ENCODE results near the gene LPCAT2.

LPCAT2 gene

GRCh38 chr16:55503726-55504550, 4.9 kb upstream of the LPCAT2 start:
- DNase-seq (ENCODE audit: low read depth in 2 of 2): no peak

DNA sequence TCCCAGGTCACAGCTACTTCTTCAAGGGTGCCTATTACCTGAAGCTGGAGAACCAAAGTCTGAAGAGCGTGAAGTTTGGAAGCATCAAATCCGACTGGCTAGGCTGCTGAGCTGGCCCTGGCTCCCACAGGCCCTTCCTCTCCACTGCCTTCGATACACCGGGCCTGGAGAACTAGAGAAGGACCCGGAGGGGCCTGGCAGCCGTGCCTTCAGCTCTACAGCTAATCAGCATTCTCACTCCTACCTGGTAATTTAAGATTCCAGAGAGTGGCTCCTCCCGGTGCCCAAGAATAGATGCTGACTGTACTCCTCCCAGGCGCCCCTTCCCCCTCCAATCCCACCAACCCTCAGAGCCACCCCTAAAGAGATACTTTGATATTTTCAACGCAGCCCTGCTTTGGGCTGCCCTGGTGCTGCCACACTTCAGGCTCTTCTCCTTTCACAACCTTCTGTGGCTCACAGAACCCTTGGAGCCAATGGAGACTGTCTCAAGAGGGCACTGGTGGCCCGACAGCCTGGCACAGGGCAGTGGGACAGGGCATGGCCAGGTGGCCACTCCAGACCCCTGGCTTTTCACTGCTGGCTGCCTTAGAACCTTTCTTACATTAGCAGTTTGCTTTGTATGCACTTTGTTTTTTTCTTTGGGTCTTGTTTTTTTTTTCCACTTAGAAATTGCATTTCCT, 3.4 kb upstream of the LPCAT2 start:
- no peak for DNase-seq (ENCODE audit: low read depth in 2 of 2)

GRCh38 chr16:55506083-55506482, 2.8 kb upstream of the LPCAT2 start:
- DNase-seq (ENCODE audit: low read depth in 2 of 2): no peak

- no peak for DNase-seq (ENCODE audit: low read depth in 2 of 2)
Measured at GRCh38 chr16:55506708-55507107, 2.2 kb upstream of the LPCAT2 start.

DNA sequence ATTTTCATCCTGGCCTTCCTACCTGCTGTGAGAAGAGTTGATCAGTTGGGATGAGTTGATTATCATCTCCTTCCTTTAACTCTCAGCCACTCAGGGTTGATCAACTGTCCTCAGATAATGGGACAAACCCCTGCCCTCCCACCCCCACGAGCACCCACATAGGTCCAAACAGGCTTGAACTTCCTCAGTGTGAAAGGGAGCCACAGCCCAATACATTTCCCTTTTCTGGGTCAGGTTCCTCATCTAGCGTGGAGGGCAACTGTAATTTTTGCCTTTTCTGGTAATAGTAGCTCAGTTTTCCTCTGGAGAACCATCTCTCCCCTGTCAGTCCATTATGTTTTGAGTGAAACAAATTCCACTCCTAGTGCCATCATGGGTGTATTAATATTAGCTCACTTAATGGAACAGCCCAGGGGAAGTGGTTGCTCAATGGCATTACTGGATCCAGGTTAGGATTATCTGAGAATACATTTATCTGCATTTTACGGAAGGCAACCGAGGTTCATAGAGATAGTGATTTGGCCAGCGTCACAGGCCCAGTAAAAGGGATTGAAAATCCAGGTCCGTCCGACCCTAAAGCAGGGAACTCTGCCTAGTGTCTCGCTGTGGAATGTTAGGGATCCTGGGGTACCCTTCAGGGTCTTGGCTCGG, 476 bp upstream of the LPCAT2 start:
- no peak for DNase-seq (ENCODE audit: low read depth in 2 of 2)

- DNase-seq (ENCODE audit: low read depth in 2 of 2): no peak
Measured at GRCh38 chr16:55510185-55510805, 1.4 kb downstream of the LPCAT2 start.

DNA sequence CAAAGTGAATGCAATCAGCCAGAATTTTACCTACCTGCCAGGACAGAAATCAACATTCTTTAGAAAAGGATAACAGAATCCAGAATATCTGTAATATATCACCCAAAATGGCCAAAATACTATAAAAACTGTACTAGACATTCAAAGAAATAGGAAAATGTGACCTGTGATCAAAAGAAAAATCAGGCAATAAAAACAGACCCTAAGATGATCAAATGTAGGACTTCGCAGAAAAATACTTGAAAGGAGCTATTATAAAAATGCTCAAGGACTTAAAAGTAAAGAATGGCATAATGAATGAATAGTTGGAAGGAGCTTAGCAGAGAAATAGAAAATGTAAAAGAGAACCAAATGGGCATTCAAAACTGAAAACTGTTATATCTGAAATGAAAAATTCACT, 4.1 kb downstream of the LPCAT2 start:
- DNase-seq (ENCODE audit: low read depth in 2 of 2): no peak

- DNase-seq (ENCODE audit: low read depth in 2 of 2): no peak
Measured at GRCh38 chr16:55513616-55514015, 4.7 kb downstream of the LPCAT2 start.

- no peak for DNase-seq (ENCODE audit: low read depth in 2 of 2)
Measured at GRCh38 chr16:55515111-55515510, 6.2 kb downstream of the LPCAT2 start.

GRCh38 chr16:55521792-55522191, 12.9 kb downstream of the LPCAT2 start:
- DNase-seq (ENCODE audit: low read depth in 2 of 2): no peak

DNA sequence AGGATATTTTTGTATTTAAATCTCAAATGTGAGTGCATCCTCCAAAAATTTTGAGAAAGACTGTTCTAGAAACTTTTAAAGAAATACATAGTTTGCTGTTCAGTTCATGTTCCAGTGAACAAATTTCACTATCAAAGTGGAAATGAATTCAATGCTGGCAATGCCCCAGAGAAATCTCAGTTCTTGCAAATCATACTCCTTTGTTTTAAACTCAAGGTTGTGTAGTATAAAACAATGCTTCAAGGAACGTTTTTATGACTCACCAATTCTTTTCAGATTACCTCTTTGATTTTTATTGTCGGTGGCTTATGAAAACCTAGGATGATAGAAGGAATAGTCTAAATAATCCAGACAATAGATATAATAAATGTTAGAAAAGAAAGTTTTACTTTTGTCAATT, 17.6 kb downstream of the LPCAT2 start:
- no peak for DNase-seq (ENCODE audit: low read depth in 2 of 2)

DNA sequence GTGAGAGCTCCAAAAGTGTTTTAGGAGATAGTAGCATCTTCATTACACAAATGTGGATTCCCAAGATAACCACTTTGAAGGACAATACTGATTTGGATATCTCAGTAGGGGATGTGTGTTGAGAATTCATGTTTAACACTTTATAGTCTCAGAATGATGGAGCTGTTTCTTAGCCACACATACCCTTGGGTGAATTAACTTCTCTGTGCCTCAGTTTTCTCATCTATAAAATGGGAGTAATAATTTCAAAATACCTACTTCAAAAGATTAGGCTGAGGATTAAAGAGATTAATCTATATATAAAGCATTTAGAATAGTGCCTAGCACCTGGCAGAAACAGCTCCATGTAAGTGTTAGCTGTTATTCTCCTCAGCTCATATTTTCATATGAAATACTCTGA, 19.0 kb downstream of the LPCAT2 start:
- DNase-seq (ENCODE audit: low read depth in 2 of 2): no peak

DNA sequence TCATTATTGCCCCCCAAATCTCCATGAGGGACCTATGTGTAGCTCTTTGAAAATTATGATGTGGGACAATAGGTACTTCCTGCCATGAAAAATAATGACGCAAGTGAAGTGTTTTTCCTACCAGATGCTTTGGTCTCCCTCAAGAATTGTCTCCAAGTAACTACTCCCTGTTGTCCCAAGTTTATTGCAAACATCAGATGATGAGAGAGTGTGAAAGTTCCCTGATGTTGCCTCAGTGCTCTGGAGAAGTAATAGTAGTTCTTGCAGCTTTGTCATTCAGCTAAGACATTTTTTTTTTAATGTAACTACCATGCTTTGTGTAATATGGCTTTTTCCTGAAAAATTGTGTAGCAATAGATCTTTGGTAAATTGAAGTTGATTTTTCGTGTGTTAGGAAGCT, 20.1 kb downstream of the LPCAT2 start:
- DNase-seq (ENCODE audit: low read depth in 2 of 2): no peak

- no peak for DNase-seq (ENCODE audit: low read depth in 2 of 2)
Measured at GRCh38 chr16:55530316-55530856, 21.5 kb downstream of the LPCAT2 start.

DNA sequence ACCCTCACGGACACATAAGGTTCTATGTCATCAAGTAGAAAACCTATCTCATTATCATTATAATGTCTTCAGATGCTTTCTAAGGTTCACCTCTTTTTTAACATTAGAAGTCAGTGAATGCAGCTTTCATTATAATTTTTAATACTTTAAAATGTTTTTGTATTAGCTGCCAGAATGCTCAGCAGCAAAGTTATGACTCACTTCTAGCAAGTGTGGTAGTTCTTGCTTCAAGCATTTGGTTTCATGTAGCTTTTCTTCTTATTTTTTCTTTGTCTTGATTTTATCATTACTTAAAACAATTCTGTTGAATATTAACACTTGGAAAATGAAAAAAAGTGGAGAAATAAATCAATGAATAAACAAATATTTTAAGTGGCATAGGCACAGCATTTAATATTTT, 23.4 kb downstream of the LPCAT2 start:
- no peak for DNase-seq (ENCODE audit: low read depth in 2 of 2)

DNA sequence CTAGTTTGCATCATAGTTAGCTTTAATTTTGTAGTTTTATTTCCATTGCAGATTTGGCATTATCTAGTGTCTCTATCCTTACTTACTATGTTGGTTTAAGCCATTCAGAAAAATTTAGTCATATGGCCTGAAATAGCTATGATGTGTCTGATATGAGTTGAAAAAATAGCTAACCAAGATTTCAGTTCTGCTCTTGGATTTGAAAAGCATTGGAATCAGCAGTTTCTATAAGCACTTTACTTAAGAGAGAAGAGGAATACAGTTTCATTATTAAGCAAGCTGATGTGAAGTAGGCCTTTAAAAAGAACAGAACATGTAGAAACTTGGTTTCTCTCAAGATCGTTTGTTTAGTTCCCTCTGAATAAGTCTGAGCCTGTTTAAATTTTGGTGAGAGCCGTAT, 25.9 kb downstream of the LPCAT2 start:
- no peak for DNase-seq (ENCODE audit: low read depth in 2 of 2)

DNA sequence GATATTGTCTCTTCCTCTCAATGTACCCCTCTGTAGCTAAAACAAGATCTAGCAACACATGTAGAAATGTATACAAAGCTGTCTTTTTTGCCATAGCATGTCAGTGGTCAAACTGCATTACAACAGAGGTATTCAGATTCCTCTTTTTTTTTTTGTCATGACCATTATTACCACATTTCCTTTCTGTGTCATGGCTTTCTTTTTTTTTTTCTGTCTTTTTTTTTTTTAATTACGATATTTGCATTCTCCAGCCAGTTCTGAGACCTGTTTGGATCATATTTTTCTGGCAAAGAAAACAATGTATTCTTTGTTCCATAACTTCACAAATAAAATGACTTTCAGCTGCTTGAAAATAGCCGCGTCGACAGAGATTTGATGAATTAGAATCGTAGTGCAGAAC, 30.2 kb downstream of the LPCAT2 start:
- no peak for DNase-seq (ENCODE audit: low read depth in 2 of 2)

DNA sequence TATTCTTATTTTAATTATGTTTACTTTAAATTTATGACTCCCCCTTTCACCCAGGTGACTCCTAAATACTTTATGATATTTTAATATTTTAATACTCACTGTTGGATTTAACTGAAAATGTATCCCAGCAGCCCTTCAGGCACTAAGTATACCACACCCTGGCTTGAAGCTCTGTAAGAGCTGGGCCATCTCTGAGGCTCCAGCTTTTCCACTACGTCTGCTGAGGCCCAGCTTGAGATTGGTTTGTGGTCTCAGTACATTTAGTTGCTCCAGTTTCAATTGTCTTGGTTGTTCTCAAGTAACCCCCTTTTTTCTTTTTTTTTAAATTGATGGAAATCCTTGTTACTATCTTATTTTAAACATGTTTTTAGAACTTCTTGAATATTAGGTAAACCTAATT, 30.6 kb downstream of the LPCAT2 start:
- DNase-seq (ENCODE audit: low read depth in 2 of 2): no peak

- DNase-seq (ENCODE audit: low read depth in 2 of 2): no peak
Measured at GRCh38 chr16:55540221-55540620, 31.3 kb downstream of the LPCAT2 start.

- no peak for DNase-seq (ENCODE audit: low read depth in 2 of 2)
Measured at GRCh38 chr16:55542459-55543082, 33.7 kb downstream of the LPCAT2 start.

- no peak for DNase-seq (ENCODE audit: low read depth in 2 of 2)
Measured at GRCh38 chr16:55543472-55543871, 34.6 kb downstream of the LPCAT2 start.

- DNase-seq (ENCODE audit: low read depth in 2 of 2): no peak
Measured at GRCh38 chr16:55552621-55553020, 43.7 kb downstream of the LPCAT2 start.
